Naive thymus-derived CD4-positive, alpha-beta T cell (primary cell): ENCODE results near the gene NKD1. TPM values are rescaled to one million over a fixed set of nuclear protein-coding genes. Genes with fewer than 3 reads are reported as not detected.
A peak's percentile ranks its signal among the peaks of the same experiment; 100 is the strongest.

Source experiments
- ATAC-seq: fragments of 150-1000 bp; cut with Tn5 transposase; 2 replicates; pipeline ENCODE4 v1.10.0; 2021; ENCODE audit warnings: mild to moderate bottlenecking, moderate library complexity
- CTCF ChIA-PET: fragments of 350-600 bp; sonication (Branson Sonifier 250); formaldehyde crosslinking; loops from one replicate; lab custom pipeline; 2021; ENCODE audit warnings: antibody characterized with exemption; lab: Charles Lee
- POLR2A ChIA-PET: fragments of 350-600 bp; sonication (Branson Sonifier 250); formaldehyde crosslinking; loops from one replicate; lab custom pipeline; 2021; ENCODE audit warnings: antibody characterized with exemption, inconsistent platforms; lab: Charles Lee
- DNase-seq, 9 donors: peaks; one replicate each; pipeline versions ENCODE4 v3.0.0 to v3.0.0-alpha.2; 2020 to 2022; ENCODE audit warnings: mixed read lengths in 1 of 9
- H3K27ac ChIP-seq: one replicate; pipeline ENCODE4 v1.7.0; 2013; ENCODE audit warnings: mild to moderate bottlenecking, low read depth, low read length, moderate library complexity
- H3K27me3 ChIP-seq, 2 donors: one replicate each; pipeline ENCODE4 v1.7.0; 2013; ENCODE audit warnings: low read length in 2 of 2, mild to moderate bottlenecking in 2 of 2, moderate library complexity in 2 of 2; ENCODE audit not compliant: control insufficient read depth in 2 of 2, insufficient read depth in 2 of 2
- H3K36me3 ChIP-seq, 3 experiments: 1 replicate in 2 of 3; 2 replicates in 1 of 3; pipeline ENCODE4 v1.7.0; 2013; ENCODE audit warnings: low read length in 3 of 3, mild to moderate bottlenecking in 3 of 3, moderate library complexity in 1 of 3; ENCODE audit not compliant: insufficient read depth in 3 of 3, control insufficient read depth in 2 of 3
- H3K4me1 ChIP-seq, 2 donors: one replicate each; pipeline ENCODE4 v1.7.0; 2013; ENCODE audit warnings: low read length in 2 of 2, mild to moderate bottlenecking in 2 of 2, moderate library complexity in 1 of 2; ENCODE audit not compliant: control insufficient read depth in 2 of 2, insufficient read depth in 2 of 2
- H3K4me3 ChIP-seq: 2 replicates; pipeline ENCODE4 v1.7.0; 2013; ENCODE audit warnings: mild to moderate bottlenecking, low read length
- H3K9me3 ChIP-seq, 3 experiments: 1 replicate in 2 of 3; 2 replicates in 1 of 3; pipeline ENCODE4 v1.7.0; 2013; ENCODE audit warnings: low read length in 3 of 3; ENCODE audit not compliant: control insufficient read depth in 2 of 3
- H3K27ac Mint-ChIP-seq, 9 donors: one replicate each; pipeline ENCODE4 v1.8.0; 2020 to 2022; ENCODE audit warnings: mixed read lengths in 9 of 9, mild to moderate bottlenecking in 8 of 9, moderate library complexity in 5 of 9, inconsistent platforms in 2 of 9
- H3K27me3 Mint-ChIP-seq, 5 donors: one replicate each; pipeline ENCODE4 v1.8.0; 2021 to 2022; ENCODE audit warnings: mixed read lengths in 5 of 5, mild to moderate bottlenecking in 1 of 5
- H3K36me3 Mint-ChIP-seq, 5 donors: one replicate each; pipeline ENCODE4 v1.8.0; 2020 to 2022; ENCODE audit warnings: mixed read lengths in 5 of 5, mild to moderate bottlenecking in 3 of 5, inconsistent platforms in 1 of 5
- H3K4me1 Mint-ChIP-seq, 7 donors: one replicate each; pipeline ENCODE4 v1.8.0; 2020 to 2022; ENCODE audit warnings: mixed read lengths in 7 of 7, mild to moderate bottlenecking in 3 of 7, inconsistent platforms in 1 of 7
- H3K4me3 Mint-ChIP-seq, 10 donors: one replicate each; pipeline ENCODE4 v1.8.0; 2020 to 2022; ENCODE audit warnings: mild to moderate bottlenecking in 10 of 10, mixed read lengths in 10 of 10, moderate library complexity in 6 of 10, inconsistent platforms in 2 of 10
- H3K9me3 Mint-ChIP-seq, 11 donors: one replicate each; pipeline ENCODE4 v1.8.0; 2020 to 2022; ENCODE audit warnings: mixed read lengths in 11 of 11, mild to moderate bottlenecking in 4 of 11, inconsistent platforms in 1 of 11, moderate library complexity in 1 of 11
- intact Hi-C, 2 donors: fragments of 100-400 bp; cut with micrococcal nuclease; formaldehyde crosslinking; loops; one replicate each; pipeline ENCODE4 v1.15.1; 2023
- polyA plus RNA-seq, 2 donors: library from polyadenylated mRNA; unstranded; fragments of 300-500 nt; fragmentation: Illumina TruSeq; gene quantifications; one replicate each; pipeline ENCODE4 v1.2.3, GENCODE V29; 2021
- total RNA-seq, 6 experiments: library from RNA in 5 of 6; stranded (reverse) in 5 of 6; gene quantifications; 1 replicate in 5 of 6; 2 replicates in 1 of 6; pipeline ENCODE4 v1.2.3 and lab custom pipeline; 2021 to 2026

Gene NKD1
- total and polyA plus RNA-seq, 7 experiments from 2014 or later = 0.36 to 7.9 (median 5.0) TPM

- no peak overlapping the region for H3K27ac ChIP-seq
- H3K27ac Mint-ChIP-seq = peak overlapping the region in 1 of 9 donors; percentile 42
- no peaks in the 10 kb centered on the region for H3K27me3 ChIP-seq
- H3K36me3 ChIP-seq = no peaks in the 10 kb centered on the region
- H3K4me1 Mint-ChIP-seq = peaks cover 0 to 3% (median 0%) of the 10 kb centered on the region in 7 donors
- ChIA-PET POLR2A (no interaction called here), CTCF (no interaction called here)
- H3K36me3 Mint-ChIP-seq = peaks cover 0 to 9% (median 4%) of the 10 kb centered on the region in 5 donors
- H3K4me1 ChIP-seq = no peaks in the 10 kb centered on the region
- peaks cover 0 to 6% (median 0%) of the 10 kb centered on the region in 3 experiments for H3K9me3 ChIP-seq
- H3K9me3 Mint-ChIP-seq = peaks cover 0 to 22% (median 13%) of the 10 kb centered on the region in 11 donors
- H3K4me3 ChIP-seq = no peak overlapping the region
- H3K27me3 Mint-ChIP-seq = peaks cover 0 to 24% (median 0%) of the 10 kb centered on the region in 5 donors
- no peak for DNase-seq
- H3K4me3 Mint-ChIP-seq = no peak overlapping the region
- no peak for ATAC-seq
- intact Hi-C loops = no loop called here
Measured at GRCh38 chr16:50525262-50525661, 22.9 kb upstream of the NKD1 start.

- Histone ChIP-seq H3K4me1 (no peaks in the 10 kb centered on the region), H3K4me3 (no peak overlapping the region), H3K36me3 (no peaks in the 10 kb centered on the region), H3K9me3 (peaks cover 0 to 6% (median 0%) of the 10 kb centered on the region in 3 experiments), H3K27me3 (no peaks in the 10 kb centered on the region), H3K27ac (no peak overlapping the region)
- Mint-ChIP-seq H3K4me3 (no peak overlapping the region), H3K27ac (peak overlapping the region in 1 of 9 donors; percentile 42), H3K27me3 (peaks cover 0 to 23% (median 0%) of the 10 kb centered on the region in 5 donors), H3K4me1 (peaks cover 0 to 3% (median 0%) of the 10 kb centered on the region in 7 donors), H3K36me3 (peaks cover 0 to 11% (median 4%) of the 10 kb centered on the region in 5 donors), H3K9me3 (peaks cover 0 to 24% (median 13%) of the 10 kb centered on the region in 11 donors)
- intact Hi-C loops = no loop called here
- ChIA-PET CTCF (no interaction called here), POLR2A (no interaction called here)
- ATAC-seq (no peak), DNase-seq (no peak)
Measured at GRCh38 chr16:50525716-50526115, 22.5 kb upstream of the NKD1 start.

- no peak for DNase-seq
- Mint-ChIP-seq H3K27me3 (peaks cover 0 to 19% (median 0%) of the 10 kb centered on the region in 5 donors), H3K36me3 (peaks cover 0 to 11% (median 4%) of the 10 kb centered on the region in 5 donors), H3K27ac (peak overlapping the region in 1 of 9 donors; percentile 78), H3K4me3 (no peak overlapping the region), H3K9me3 (peaks cover 0 to 24% (median 13%) of the 10 kb centered on the region in 11 donors), H3K4me1 (no peaks in the 10 kb centered on the region)
- H3K9me3 ChIP-seq = peaks cover 0 to 6% (median 0%) of the 10 kb centered on the region in 3 experiments
- no peaks in the 10 kb centered on the region for H3K4me1 ChIP-seq
- no peak overlapping the region for H3K4me3 ChIP-seq
- H3K27me3 ChIP-seq = no peaks in the 10 kb centered on the region
- ATAC-seq = no peak
- POLR2A ChIA-PET = no interaction called here
- intact Hi-C loops = no loop called here
- no peak overlapping the region for H3K27ac ChIP-seq
- H3K36me3 ChIP-seq = no peaks in the 10 kb centered on the region
- CTCF ChIA-PET = no interaction called here
Measured at GRCh38 chr16:50526249-50526648, 21.9 kb upstream of the NKD1 start.

- CTCF ChIA-PET = interaction anchor here (0.6 kb wide), 1 partner anchor 140 kb away, joined by 3 read pairs; no protein-coding TSS in a partner anchor
- Mint-ChIP-seq H3K27me3 (peaks cover 0 to 19% (median 0%) of the 10 kb centered on the region in 5 donors), H3K36me3 (peaks cover 0 to 11% (median 4%) of the 10 kb centered on the region in 5 donors)
Measured at GRCh38 chr16:50526796-50527195, 21.4 kb upstream of the NKD1 start.

GRCh38 chr16:50528820-50529219, 19.4 kb upstream of the NKD1 start:
- POLR2A ChIA-PET = no interaction called here
- Histone ChIP-seq H3K27ac (no peak overlapping the region), H3K27me3 (no peaks in the 10 kb centered on the region), H3K4me3 (no peak overlapping the region), H3K4me1 (no peaks in the 10 kb centered on the region), H3K36me3 (no peaks in the 10 kb centered on the region), H3K9me3 (peaks cover 0 to 6% (median 0%) of the 10 kb centered on the region in 3 experiments)
- ATAC-seq (no peak), DNase-seq (no peak)
- H3K9me3 Mint-ChIP-seq = peaks cover 0 to 24% (median 13%) of the 10 kb centered on the region in 11 donors
- no peak overlapping the region for H3K27ac Mint-ChIP-seq
- no peak overlapping the region for H3K4me3 Mint-ChIP-seq
- intact Hi-C loops = no loop called here
- peaks cover 0 to 11% (median 4%) of the 10 kb centered on the region in 5 donors for H3K36me3 Mint-ChIP-seq
- H3K27me3 Mint-ChIP-seq = peaks cover 0 to 18% (median 0%) of the 10 kb centered on the region in 5 donors
- peaks cover 0 to 3% (median 0%) of the 10 kb centered on the region in 7 donors for H3K4me1 Mint-ChIP-seq
- CTCF ChIA-PET = interaction anchor here (0.6 kb wide), 1 partner anchor 47 kb away, joined by 4 read pairs; no protein-coding TSS in a partner anchor

More at GRCh38 chr16:50526796-50527195, 21.4 kb upstream of the NKD1 start:
- Mint-ChIP-seq H3K27ac (no peak overlapping the region), H3K9me3 (peaks cover 0 to 24% (median 13%) of the 10 kb centered on the region in 11 donors), H3K4me3 (no peak overlapping the region), H3K4me1 (no peaks in the 10 kb centered on the region)
- peaks cover 0 to 6% (median 0%) of the 10 kb centered on the region in 3 experiments for H3K9me3 ChIP-seq
- no peaks in the 10 kb centered on the region for H3K4me1 ChIP-seq
- POLR2A ChIA-PET = no interaction called here
- H3K4me3 ChIP-seq = no peak overlapping the region
- no peaks in the 10 kb centered on the region for H3K27me3 ChIP-seq
- no peak overlapping the region for H3K27ac ChIP-seq
- ATAC-seq = no peak
- intact Hi-C loops = no loop called here
- H3K36me3 ChIP-seq = no peaks in the 10 kb centered on the region
- DNase-seq = no peak

GRCh38 chr16:50529334-50529733, 18.9 kb upstream of the NKD1 start:
- no peaks in the 10 kb centered on the region for H3K36me3 ChIP-seq

More at GRCh38 chr16:50529334-50529733, 18.9 kb upstream of the NKD1 start:
- Histone ChIP-seq H3K27me3 (no peaks in the 10 kb centered on the region), H3K9me3 (peaks cover 0 to 6% (median 0%) of the 10 kb centered on the region in 3 experiments), H3K27ac (no peak overlapping the region), H3K4me3 (no peak overlapping the region), H3K4me1 (no peaks in the 10 kb centered on the region)
- intact Hi-C loops = no loop called here
- H3K27ac Mint-ChIP-seq = no peak overlapping the region
- POLR2A ChIA-PET = no interaction called here
- DNase-seq (no peak), ATAC-seq (no peak)
- peaks cover 0 to 18% (median 0%) of the 10 kb centered on the region in 5 donors for H3K27me3 Mint-ChIP-seq
- H3K36me3 Mint-ChIP-seq = peaks cover 0 to 11% (median 4%) of the 10 kb centered on the region in 5 donors
- CTCF ChIA-PET = interaction anchor here (0.6 kb wide), 1 partner anchor 47 kb away, joined by 4 read pairs; no protein-coding TSS in a partner anchor
- peaks cover 0 to 3% (median 0%) of the 10 kb centered on the region in 7 donors for H3K4me1 Mint-ChIP-seq
- peaks cover 0 to 24% (median 13%) of the 10 kb centered on the region in 11 donors for H3K9me3 Mint-ChIP-seq
- H3K4me3 Mint-ChIP-seq = no peak overlapping the region
